Tibial nerve (tissue), 4 donors: ENCODE data around the gene AP1S3. TPM values are rescaled to one million over a fixed set of nuclear protein-coding genes. Genes with fewer than 3 reads are reported as not detected.
"Not testable (repeated sequence)": the region's sequence is repeated elsewhere in the genome, so short reads cannot be mapped to it uniquely, and the experiment has no call there.

Source experiments
- DNase-seq, 2 donors: peaks; one replicate each; pipeline ENCODE4 v3.0.0-alpha.2; 2019; ENCODE audit warnings: low spot score in 2 of 2
- H3K27ac ChIP-seq, 4 donors: fragments of 200-600 bp; sonication (generic) in 3 of 4; one replicate each; pipeline ENCODE4 v1.5.1; 2017 to 2019; ENCODE audit warnings: mild to moderate bottlenecking in 1 of 4
- H3K27me3 ChIP-seq, 2 donors: fragments of 200-600 bp; sonication (generic) in 1 of 2; one replicate each; pipeline versions ENCODE4 v1.5.1 to v1.6.0; 2017 to 2019
- H3K36me3 ChIP-seq, 3 donors: fragments of 200-600 bp; sonication (generic); one replicate each; pipeline ENCODE4 v1.5.1; 2018 to 2019
- H3K4me1 ChIP-seq, 4 donors: fragments of 200-600 bp; sonication (generic) in 3 of 4; one replicate each; pipeline ENCODE4 v1.5.1; 2017 to 2019
- H3K4me3 ChIP-seq, 4 donors: fragments of 200-600 bp; sonication (generic) in 3 of 4; one replicate each; pipeline ENCODE4 v1.5.1; 2017 to 2019; ENCODE audit warnings: mild to moderate bottlenecking in 1 of 4, moderate library complexity in 1 of 4
- H3K9me3 ChIP-seq, 4 donors: fragments of 200-600 bp; sonication (generic) in 3 of 4; one replicate each; pipeline ENCODE4 v1.5.1; 2017 to 2019
- CTCF ChIP-seq, 5 experiments: fragments of 200-600 bp in 3 of 5; fragments of 450-650 bp in 2 of 5; sonication (generic) in 3 of 5; IDR thresholded peaks; one replicate each; pipeline ENCODE4 v1.5.1; 2016 to 2019; ENCODE audit warnings: antibody characterized with exemption in 5 of 5, mild to moderate bottlenecking in 3 of 5, moderate library complexity in 2 of 5
- EP300 ChIP-seq, 2 donors: sonication (generic); formaldehyde crosslinking; IDR thresholded peaks; one replicate each; pipeline ENCODE4 v1.6.1; 2017; ENCODE audit warnings: antibody characterized with exemption in 2 of 2, mild to moderate bottlenecking in 1 of 2
- POLR2A ChIP-seq, 2 donors: fragments of 450-650 bp; IDR thresholded peaks; one replicate each; pipeline ENCODE4 v1.6.1; 2017; ENCODE audit warnings: antibody characterized with exemption in 2 of 2, mild to moderate bottlenecking in 2 of 2, moderate library complexity in 2 of 2
- WGBS, 2 donors: methylation state at CpG; one replicate each; pipeline ENCODE4 v1.1.5; 2018; 5-methylcytosine and 5-hydroxymethylcytosine counted together
- total RNA-seq, 4 donors: library from RNA; depleted of rRNA; stranded (reverse); fragments of >200 nt; gene quantifications; one replicate each; pipeline ENCODE4 v1.1.0, GENCODE V29; 2016

The AP1S3 gene
- total RNA-seq, 4 donors from 2014 or later, result 0.59 to 1.5 (median 1.0) TPM; not detected in 1

- no peaks in the 10 kb centered on the region for H3K27me3 ChIP-seq
- H3K4me1 ChIP-seq, result peaks cover 0 to 5% (median 0%) of the 10 kb centered on the region in 4 donors
- no peak overlapping the region for H3K27ac ChIP-seq
- no peak for DNase-seq
- TF ChIP-seq EP300 (IDR thresholded peaks at IDR 0.05), result no peak
- no peak for TF ChIP-seq CTCF (IDR thresholded peaks at IDR 0.05)
- TF ChIP-seq POLR2A (IDR thresholded peaks at IDR 0.05), result no peak
- WGBS, 2 donors, result 70 to 76% methylated on average over 13 of the region's 13 CpGs
- no peak overlapping the region for H3K4me3 ChIP-seq
- H3K9me3 ChIP-seq, result no peaks in the 10 kb centered on the region
- H3K36me3 ChIP-seq, result no peaks in the 10 kb centered on the region
Observed at GRCh38 chr2:223815884-223816570, 21.4 kb downstream of the AP1S3 start.

GRCh38 chr2:223815186-223815883 is 22.0 kb downstream of the AP1S3 start:
- no peaks in the 10 kb centered on the region for H3K9me3 ChIP-seq
- H3K27me3 ChIP-seq, result no peaks in the 10 kb centered on the region
- no peak overlapping the region for H3K27ac ChIP-seq
- DNase-seq, result no peak
- no peaks in the 10 kb centered on the region for H3K36me3 ChIP-seq
- H3K4me1 ChIP-seq, result peaks cover 0 to 5% (median 0%) of the 10 kb centered on the region in 4 donors
- 92 to 98% methylated on average over 3 of the region's 3 CpGs for WGBS, 2 donors
- TF ChIP-seq POLR2A (IDR thresholded peaks at IDR 0.05) (no peak), CTCF (IDR thresholded peaks at IDR 0.05) (no peak), EP300 (IDR thresholded peaks at IDR 0.05) (no peak)
- no peak overlapping the region for H3K4me3 ChIP-seq

GRCh38 chr2:223814764-223815163 is 22.6 kb downstream of the AP1S3 start:
- DNase-seq, H3K4me3 ChIP-seq, H3K27me3 ChIP-seq, H3K4me1 ChIP-seq, H3K9me3 ChIP-seq, H3K36me3 ChIP-seq, H3K27ac ChIP-seq: not testable (repeated sequence)
- WGBS, 2 donors, result 84 to 90% methylated on average over 3 of the region's 3 CpGs

GRCh38 chr2:223813329-223813728 is 24.1 kb downstream of the AP1S3 start:
- Histone ChIP-seq H3K4me3 (no peak overlapping the region), H3K36me3 (no peaks in the 10 kb centered on the region), H3K4me1 (no peaks in the 10 kb centered on the region), H3K9me3 (no peaks in the 10 kb centered on the region), H3K27me3 (no peaks in the 10 kb centered on the region), H3K27ac (no peak overlapping the region)
- WGBS, 2 donors, result 92 to 98% methylated on average over 2 of the region's 2 CpGs
- DNase-seq, result no peak
- no peak for TF ChIP-seq CTCF (IDR thresholded peaks at IDR 0.05)
- TF ChIP-seq POLR2A (IDR thresholded peaks at IDR 0.05), result no peak
- no peak for TF ChIP-seq EP300 (IDR thresholded peaks at IDR 0.05)

- H3K27me3 ChIP-seq, result no peaks in the 10 kb centered on the region
- no peaks in the 10 kb centered on the region for H3K9me3 ChIP-seq
- TF ChIP-seq CTCF (IDR thresholded peaks at IDR 0.05) (no peak), POLR2A (IDR thresholded peaks at IDR 0.05) (no peak), EP300 (IDR thresholded peaks at IDR 0.05) (no peak)
- no peaks in the 10 kb centered on the region for H3K36me3 ChIP-seq
- DNase-seq, result no peak
- no peak overlapping the region for H3K27ac ChIP-seq
- no peaks in the 10 kb centered on the region for H3K4me1 ChIP-seq
- H3K4me3 ChIP-seq, result no peak overlapping the region
- WGBS, 2 donors, result 72 to 85% methylated on average over 2 of the region's 2 CpGs
Observed at GRCh38 chr2:223811757-223812156, 25.6 kb downstream of the AP1S3 start.
